ENCODE results near the gene CDK6.

- TF ChIP-seq CTCF (IDR thresholded peaks at IDR 0.05) (no peak), EP300 (IDR thresholded peaks at IDR 0.05; ENCODE audit: low read depth) (no peak)
These were observed 41.0 kb upstream of the CDK6 start for GRCh38 chr7:92877367-92877766.

Measured in transverse colon (tissue), 3 donors.